Measurements from ENCODE around the gene GLRA2.

The GLRA2 gene

GRCh38 chrX:14529290-14529989 lies at the start of gene GLRA2:
Gene GLRA2 (plus strand): TSS chrX:14529536. CDS start chrX:14530058, 522 bp downstream.
- Histone ChIP-seq H3K79me2 (ENCODE audit: low read length) (no peaks in the 10 kb centered on the region), H2AFZ (ENCODE audit: low read depth, low read length) (no peak within 1 kb of the TSS), H3K4me1 (ENCODE audit: low read length) (no peaks in the 10 kb centered on the region), H3K9ac (ENCODE audit: low read length) (no peak within 1 kb of the TSS), H4K20me1 (ENCODE audit: insufficient read depth, low read length) (no peaks in the 10 kb centered on the region), H3K9me3 (ENCODE audit: insufficient read depth, low read length) (no peaks in the 10 kb centered on the region), H3K36me3 (replicated peaks; ENCODE audit: low read depth, low read length) (no peaks in the 10 kb centered on the region), H3K27me3 (ENCODE audit: low read depth, low read length) (no peaks in the 10 kb centered on the region), H3K4me2 (ENCODE audit: low read length) (peak within 1 kb of the TSS; percentile 30; the same call in 1 of the 2 replicates), H3K27ac (ENCODE audit: low read length) (no peak within 1 kb of the TSS), H3K4me3 (ENCODE audit: low read length) (no peak within 1 kb of the TSS)
- TF ChIP-seq EZH2phosphoT487 (IDR thresholded peaks at IDR 0.05; ENCODE audit: low read depth), result no peak
- TF ChIP-seq, protein P1, sequence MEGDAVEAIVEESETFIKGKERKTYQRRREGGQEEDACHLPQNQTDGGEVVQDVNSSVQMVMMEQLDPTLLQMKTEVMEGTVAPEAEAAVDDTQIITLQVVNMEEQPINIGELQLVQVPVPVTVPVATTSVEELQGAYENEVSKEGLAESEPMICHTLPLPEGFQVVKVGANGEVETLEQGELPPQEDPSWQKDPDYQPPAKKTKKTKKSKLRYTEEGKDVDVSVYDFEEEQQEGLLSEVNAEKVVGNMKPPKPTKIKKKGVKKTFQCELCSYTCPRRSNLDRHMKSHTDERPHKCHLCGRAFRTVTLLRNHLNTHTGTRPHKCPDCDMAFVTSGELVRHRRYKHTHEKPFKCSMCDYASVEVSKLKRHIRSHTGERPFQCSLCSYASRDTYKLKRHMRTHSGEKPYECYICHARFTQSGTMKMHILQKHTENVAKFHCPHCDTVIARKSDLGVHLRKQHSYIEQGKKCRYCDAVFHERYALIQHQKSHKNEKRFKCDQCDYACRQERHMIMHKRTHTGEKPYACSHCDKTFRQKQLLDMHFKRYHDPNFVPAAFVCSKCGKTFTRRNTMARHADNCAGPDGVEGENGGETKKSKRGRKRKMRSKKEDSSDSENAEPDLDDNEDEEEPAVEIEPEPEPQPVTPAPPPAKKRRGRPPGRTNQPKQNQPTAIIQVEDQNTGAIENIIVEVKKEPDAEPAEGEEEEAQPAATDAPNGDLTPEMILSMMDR (IDR thresholded peaks at IDR 0.05; ENCODE audit: low read depth, low read length), result no peak

GRCh38 chrX:14489437-14489836 lies 39.9 kb upstream of the GLRA2 start:
- H2AFZ ChIP-seq (ENCODE audit: low read depth, low read length), result no peak overlapping the region
- no peak overlapping the region for H3K4me3 ChIP-seq (ENCODE audit: low read length)
- H4K20me1 ChIP-seq (ENCODE audit: insufficient read depth, low read length), result no peaks in the 10 kb centered on the region
- H3K9me3 ChIP-seq (ENCODE audit: insufficient read depth, low read length), result no peaks in the 10 kb centered on the region
- no peak overlapping the region for H3K4me2 ChIP-seq (ENCODE audit: low read length)
- H3K27me3 ChIP-seq (ENCODE audit: low read depth, low read length), result no peaks in the 10 kb centered on the region
- no peak overlapping the region for H3K27ac ChIP-seq (ENCODE audit: low read length)
- H3K36me3 ChIP-seq (replicated peaks; ENCODE audit: low read depth, low read length), result no peaks in the 10 kb centered on the region
- no peaks in the 10 kb centered on the region for H3K79me2 ChIP-seq (ENCODE audit: low read length)
- no peaks in the 10 kb centered on the region for H3K4me1 ChIP-seq (ENCODE audit: low read length)
- no peak overlapping the region for H3K9ac ChIP-seq (ENCODE audit: low read length)
- no peak for TF ChIP-seq EZH2phosphoT487 (IDR thresholded peaks at IDR 0.05; ENCODE audit: low read depth)
- TF ChIP-seq, protein P1 (IDR thresholded peaks at IDR 0.05; ENCODE audit: low read depth, low read length), result no peak

GRCh38 chrX:14491689-14492088 lies 37.6 kb upstream of the GLRA2 start:
- H3K27ac ChIP-seq (ENCODE audit: low read length), result no peak overlapping the region
- H4K20me1 ChIP-seq (ENCODE audit: insufficient read depth, low read length), result no peaks in the 10 kb centered on the region
- H3K4me3 ChIP-seq (ENCODE audit: low read length), result no peak overlapping the region
- no peak overlapping the region for H3K4me2 ChIP-seq (ENCODE audit: low read length)
- H3K9me3 ChIP-seq (ENCODE audit: insufficient read depth, low read length), result no peaks in the 10 kb centered on the region
- H3K9ac ChIP-seq (ENCODE audit: low read length), result no peak overlapping the region
- no peaks in the 10 kb centered on the region for H3K36me3 ChIP-seq (replicated peaks; ENCODE audit: low read depth, low read length)
- H2AFZ ChIP-seq (ENCODE audit: low read depth, low read length), result no peak overlapping the region
- TF ChIP-seq EZH2phosphoT487 (IDR thresholded peaks at IDR 0.05; ENCODE audit: low read depth), result no peak
- TF ChIP-seq, protein P1 (IDR thresholded peaks at IDR 0.05; ENCODE audit: low read depth, low read length), result no peak
- no peaks in the 10 kb centered on the region for H3K79me2 ChIP-seq (ENCODE audit: low read length)
- H3K4me1 ChIP-seq (ENCODE audit: low read length), result peaks cover 3% of the 10 kb centered on the region
- no peaks in the 10 kb centered on the region for H3K27me3 ChIP-seq (ENCODE audit: low read depth, low read length)

GRCh38 chrX:14496674-14497073 lies 32.7 kb upstream of the GLRA2 start:
- Histone ChIP-seq H3K4me2 (ENCODE audit: low read length) (peak overlapping the region; percentile 88), H3K4me3 (ENCODE audit: low read length) (peak overlapping the region; percentile 70)

More at GRCh38 chrX:14496674-14497073, 32.7 kb upstream of the GLRA2 start:
- Histone ChIP-seq H3K79me2 (ENCODE audit: low read length) (no peaks in the 10 kb centered on the region), H2AFZ (ENCODE audit: low read depth, low read length) (peak overlapping the region; percentile 95), H3K27me3 (ENCODE audit: low read depth, low read length) (no peaks in the 10 kb centered on the region), H3K9me3 (ENCODE audit: insufficient read depth, low read length) (no peaks in the 10 kb centered on the region), H3K9ac (ENCODE audit: low read length) (peak overlapping the region; percentile 43; the same call in 1 of the 2 replicates), H3K4me1 (ENCODE audit: low read length) (peaks cover 15% of the 10 kb centered on the region), H3K36me3 (replicated peaks; ENCODE audit: low read depth, low read length) (no peaks in the 10 kb centered on the region), H4K20me1 (ENCODE audit: insufficient read depth, low read length) (no peaks in the 10 kb centered on the region), H3K27ac (ENCODE audit: low read length) (peak overlapping the region; percentile 39; the same call in 1 of the 2 replicates)
- no peak for TF ChIP-seq EZH2phosphoT487 (IDR thresholded peaks at IDR 0.05; ENCODE audit: low read depth)
- TF ChIP-seq, protein P1 (IDR thresholded peaks at IDR 0.05; ENCODE audit: low read depth, low read length), result no peak

Data from OCI-LY3 (cell line).